GM19035 (cell line): ENCODE data around the gene DNAI2.
"Not testable (repeated sequence)": the region's sequence is repeated elsewhere in the genome, so short reads cannot be mapped to it uniquely, and the experiment has no call there.

ENCODE experiments used
- ATAC-seq: cut with Tn5 transposase; IDR thresholded peaks from one replicate; pipeline ENCODE4 v1.9.1; 2021; ENCODE audit not compliant: unreplicated experiment

The DNAI2 gene

GRCh38 chr17:74272731-74273201, 1.3 kb upstream of the DNAI2 start:
- no peak for ATAC-seq

DNA sequence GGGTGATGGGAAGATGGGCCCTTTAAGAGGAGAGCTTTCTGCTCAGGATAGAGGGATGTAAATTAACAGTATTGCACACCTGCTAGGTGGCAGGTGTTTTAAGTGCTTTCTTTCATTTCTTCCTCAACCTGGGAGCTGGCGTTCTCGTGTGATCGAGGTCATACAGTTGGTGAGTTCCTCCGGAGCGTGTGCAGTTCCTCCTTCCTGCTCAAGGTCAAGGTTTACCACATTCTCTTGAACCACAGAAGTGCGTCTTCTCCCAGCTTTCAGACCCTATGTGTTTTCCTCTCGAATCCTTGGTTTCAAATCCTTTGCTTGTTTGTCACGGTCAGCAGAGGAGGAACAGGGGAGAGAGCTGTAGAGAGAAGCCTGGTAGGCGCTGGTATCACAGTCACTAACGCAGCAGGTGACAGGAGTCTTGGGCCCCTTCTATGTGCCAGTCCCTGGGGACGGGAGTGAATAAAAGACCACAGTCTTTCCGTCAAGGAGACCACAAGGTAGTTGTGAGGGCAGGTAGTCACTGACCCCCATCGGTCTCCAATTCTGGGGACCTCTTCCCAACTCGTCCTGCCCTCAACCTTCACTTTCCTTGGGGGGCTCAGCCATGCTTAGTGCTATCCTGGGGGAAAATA, 791 bp downstream of the DNAI2 start:
- no peak for ATAC-seq

- no peak for ATAC-seq
Measured at GRCh38 chr17:74276051-74276476, 2.0 kb downstream of the DNAI2 start.

DNA sequence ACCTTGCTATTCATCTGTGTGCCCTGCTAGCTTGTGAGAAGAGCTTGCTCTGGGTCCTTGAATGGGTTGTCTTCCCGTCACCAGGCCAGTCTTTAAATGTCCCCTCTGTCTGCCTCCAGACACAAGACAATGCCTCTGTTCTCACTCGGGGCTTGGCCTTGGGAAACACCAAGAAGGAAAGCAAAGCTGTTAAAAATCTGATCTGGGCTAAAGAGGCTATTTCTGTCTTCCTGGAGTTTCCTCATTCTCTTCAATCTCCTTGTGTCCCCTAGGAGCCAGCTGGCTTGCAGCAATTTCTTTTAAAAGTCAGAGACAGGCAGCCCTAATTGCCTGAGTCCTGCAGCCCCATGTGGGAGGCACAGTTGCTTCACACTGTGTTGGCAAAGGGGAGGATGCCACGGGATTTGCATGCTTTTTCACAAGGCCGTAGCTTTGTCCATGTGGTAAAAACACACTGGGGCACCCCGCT, 2.5 kb downstream of the DNAI2 start:
- no peak for ATAC-seq

- ATAC-seq: no peak
Measured at GRCh38 chr17:74277935-74278334, 3.9 kb downstream of the DNAI2 start.

GRCh38 chr17:74279617-74280016, 5.6 kb downstream of the DNAI2 start:
- ATAC-seq: not testable (repeated sequence)

DNA sequence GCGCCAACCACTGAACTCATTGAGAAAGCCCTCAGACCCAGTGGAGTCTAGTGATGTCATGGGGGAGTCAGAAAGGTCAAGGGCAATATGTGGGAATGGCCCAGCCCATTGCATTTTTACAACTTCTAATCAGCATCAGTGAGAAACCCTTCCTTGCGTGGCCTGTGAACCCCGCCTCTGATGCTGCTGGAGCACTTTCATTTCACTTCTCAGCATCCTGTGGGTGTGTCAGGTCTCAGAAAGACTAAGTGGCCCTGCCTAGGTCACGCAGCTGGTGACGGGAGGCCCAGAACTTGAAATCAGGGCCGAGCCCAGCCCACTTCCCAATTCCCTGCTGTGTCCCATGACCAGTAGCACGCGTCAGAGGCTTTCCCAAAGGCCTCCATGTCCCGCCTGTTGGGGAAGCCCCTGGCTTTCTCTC, 6.1 kb downstream of the DNAI2 start:
- ATAC-seq: no peak

- ATAC-seq: no peak
Measured at GRCh38 chr17:74281799-74282198, 7.8 kb downstream of the DNAI2 start.

GRCh38 chr17:74282274-74282586, 8.2 kb downstream of the DNAI2 start:
- ATAC-seq: not testable (repeated sequence)

- no peak for ATAC-seq
Measured at GRCh38 chr17:74282587-74283370, 8.7 kb downstream of the DNAI2 start.

DNA sequence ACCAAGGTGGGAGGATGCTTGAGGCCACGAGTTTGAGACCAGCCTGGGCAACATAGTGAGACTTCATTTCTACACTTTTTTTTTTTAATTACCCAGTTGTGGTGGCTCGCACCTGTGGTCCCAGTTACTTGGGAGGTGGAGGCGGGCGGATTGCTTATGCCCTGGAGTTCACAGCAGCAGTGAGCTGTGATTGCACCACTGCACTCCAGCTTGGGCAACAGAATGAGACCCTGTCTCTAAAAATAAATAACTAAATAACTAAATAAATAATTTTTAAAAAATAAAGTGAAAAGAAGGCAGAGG, 9.3 kb downstream of the DNAI2 start:
- ATAC-seq: no peak

- ATAC-seq: no peak
Measured at GRCh38 chr17:74287031-74287602, 13.1 kb downstream of the DNAI2 start.

GRCh38 chr17:74288785-74289184, 14.8 kb downstream of the DNAI2 start:
- no peak for ATAC-seq

DNA sequence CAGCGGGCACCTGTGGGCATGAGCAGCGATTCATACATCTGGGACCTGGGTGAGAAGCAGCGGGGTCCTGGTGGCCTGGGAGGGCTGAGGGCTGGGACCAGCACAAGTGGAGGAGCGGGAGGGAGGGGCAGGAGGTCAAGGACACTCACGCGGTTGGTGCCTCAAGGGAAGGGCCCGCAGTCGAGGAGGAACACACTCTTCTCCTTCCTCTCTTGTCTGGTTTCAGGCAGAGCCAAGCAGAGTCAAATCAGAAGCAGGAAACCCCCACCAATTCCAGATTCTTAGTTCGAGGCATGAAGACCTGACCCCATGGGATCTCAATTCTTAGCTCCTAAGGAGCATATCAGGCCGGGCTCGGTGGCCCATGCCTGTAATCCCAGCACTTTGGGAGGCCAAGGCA, 15.7 kb downstream of the DNAI2 start:
- no peak for ATAC-seq

DNA sequence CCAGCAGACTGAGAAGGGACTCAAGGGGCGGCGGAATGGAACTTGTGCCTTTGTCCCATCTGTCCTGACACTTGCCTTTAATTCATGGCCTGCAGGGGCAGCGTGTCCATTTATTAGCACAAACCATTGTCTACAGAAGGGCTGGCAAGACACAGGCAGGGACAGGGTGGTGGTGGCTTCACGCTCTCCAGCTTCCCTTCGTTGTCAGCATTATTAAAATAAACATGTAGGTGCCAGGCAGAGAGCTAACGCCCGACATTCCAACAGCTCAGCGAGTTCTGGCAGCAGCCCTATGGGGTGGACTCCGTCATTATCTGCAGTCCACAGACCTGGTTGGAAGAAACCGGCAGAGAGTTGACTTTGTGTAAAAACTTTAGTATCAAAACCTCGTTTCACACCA, 16.3 kb downstream of the DNAI2 start:
- ATAC-seq: no peak

- ATAC-seq: no peak
Measured at GRCh38 chr17:74292495-74292894, 18.5 kb downstream of the DNAI2 start.

DNA sequence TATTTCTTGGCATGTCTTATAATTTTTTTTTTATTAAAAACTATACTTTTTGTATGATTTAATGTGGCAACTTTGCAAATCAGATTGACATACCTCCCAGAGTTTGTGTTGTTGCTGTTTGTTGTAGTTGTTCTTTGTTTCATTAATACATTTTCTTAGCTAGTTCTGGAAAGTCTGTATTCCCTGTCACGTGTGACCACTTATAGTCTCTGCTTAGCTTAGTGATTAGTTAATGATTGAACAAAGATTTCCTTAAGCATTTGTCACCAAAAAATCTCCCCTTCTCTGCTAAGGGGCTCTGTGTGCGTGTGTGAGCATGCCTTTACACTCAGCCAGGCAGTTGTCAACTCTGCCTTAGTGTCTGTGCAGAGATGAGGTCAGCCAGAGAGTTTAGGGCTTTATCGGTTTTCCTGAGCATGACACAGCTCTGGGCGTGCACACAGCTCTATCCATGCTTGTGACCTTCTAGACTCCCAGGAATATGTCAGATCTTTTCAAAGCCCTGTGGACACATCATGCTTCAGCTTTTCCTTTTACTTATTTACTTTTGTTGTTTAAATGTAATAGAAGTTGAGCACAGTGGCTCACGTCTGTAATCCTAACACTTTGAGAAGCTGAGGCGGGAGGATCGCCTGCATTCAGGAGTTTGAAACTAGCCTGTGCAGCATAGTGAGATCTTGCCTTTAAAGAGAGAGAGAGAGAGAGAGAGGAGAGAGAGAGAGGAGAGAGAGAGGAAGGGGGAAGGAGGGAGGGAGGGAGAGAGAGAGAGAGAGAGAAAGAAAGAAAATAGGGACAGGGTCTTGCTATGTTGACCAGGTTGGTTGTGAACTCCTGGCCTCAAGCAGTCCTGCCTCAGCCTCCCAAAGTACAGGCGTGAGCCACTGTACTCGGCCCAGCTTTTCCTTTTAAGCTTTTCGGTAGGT, 21.9 kb downstream of the DNAI2 start:
- ATAC-seq: no peak

- no peak for ATAC-seq
Measured at GRCh38 chr17:74296548-74296936, 22.5 kb downstream of the DNAI2 start.

DNA sequence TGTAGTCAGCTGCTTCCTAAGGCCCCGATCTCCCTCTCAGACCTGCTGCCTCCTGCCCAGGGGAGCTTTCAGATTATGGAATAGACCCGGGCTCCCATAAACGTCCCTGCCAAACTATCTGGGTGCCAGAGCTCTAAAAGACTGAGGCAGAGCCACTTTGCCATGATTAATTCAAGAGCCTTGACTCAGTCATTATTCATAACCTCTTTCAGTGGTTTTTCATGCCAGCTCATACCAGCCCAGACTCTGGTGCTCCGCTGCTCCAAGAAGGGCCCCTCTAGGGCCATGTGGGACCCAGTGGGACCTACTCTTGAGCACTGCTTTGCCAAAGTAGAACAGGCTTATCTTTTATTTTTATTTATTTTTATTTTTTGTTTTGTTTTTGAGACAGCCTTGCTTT, 23.9 kb downstream of the DNAI2 start:
- no peak for ATAC-seq

DNA sequence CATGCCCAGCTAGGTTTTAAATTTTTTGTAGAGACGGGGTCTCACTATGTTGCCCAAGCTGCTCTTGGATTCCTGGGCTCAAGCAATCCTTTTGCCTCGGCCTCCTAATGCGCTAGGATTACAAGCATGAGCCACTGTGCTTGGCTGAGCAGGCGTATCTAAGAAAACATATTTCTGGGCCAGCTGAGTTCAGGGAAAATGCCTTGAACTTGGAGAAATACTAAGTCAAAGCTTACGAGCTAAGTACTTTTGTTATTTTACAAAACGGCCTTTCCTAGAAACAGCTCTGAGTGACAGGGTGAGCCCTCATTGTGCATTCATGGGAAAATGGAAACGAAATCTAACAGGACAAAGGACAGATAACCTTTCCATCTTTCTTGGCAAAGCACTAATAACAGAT, 24.7 kb downstream of the DNAI2 start:
- no peak for ATAC-seq

DNA sequence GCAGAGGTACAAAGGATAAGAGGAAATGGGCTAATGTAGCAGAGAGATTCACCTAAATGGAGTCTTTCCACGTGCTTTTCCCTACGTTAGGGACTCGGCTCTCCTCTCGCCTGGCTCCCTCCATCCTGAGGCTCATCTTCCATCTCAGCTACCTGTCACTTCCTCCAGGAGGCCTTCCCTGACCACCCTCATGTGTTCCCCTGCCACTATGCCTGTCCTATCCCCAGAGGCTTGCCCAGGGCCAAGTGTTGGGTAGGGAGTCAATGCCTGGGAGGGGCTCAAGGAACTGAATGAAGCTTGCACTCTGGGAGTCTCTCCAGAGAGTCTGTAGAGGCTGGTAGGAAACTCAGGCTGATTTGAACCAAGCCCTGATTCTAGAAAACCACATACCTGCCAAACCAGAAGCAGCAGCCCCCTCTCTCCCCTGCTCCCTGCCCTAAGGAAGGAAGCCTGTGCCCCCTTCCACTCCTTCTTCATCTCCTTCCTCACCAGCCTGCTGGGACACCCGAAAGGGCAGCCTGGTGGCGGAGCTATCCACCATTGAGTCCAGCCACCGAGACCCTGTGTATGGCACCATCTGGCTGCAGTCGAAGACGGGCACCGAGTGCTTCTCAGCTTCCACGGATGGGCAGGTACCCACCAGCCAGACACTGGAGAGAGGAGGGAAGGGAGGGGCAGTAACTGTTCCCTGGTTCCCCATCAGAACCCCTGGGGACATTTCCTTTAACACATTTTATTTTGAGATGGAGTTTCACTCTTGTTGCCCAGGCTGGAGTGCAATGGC, 25.4 kb downstream of the DNAI2 start:
- no peak for ATAC-seq
